IPS-18c (cell line): ENCODE measurements around the gene ZNF775.

Experiments used
- H3K4me3 ChIP-seq: 2 replicates; pipeline ENCODE4 v1.7.0; 2013; ENCODE audit warnings: low read depth, mild to moderate bottlenecking, low read length, moderate library complexity; ENCODE audit not compliant: insufficient read depth
- H3K9me3 ChIP-seq: one replicate; pipeline ENCODE4 v1.6.1; 2013; ENCODE audit warnings: mild to moderate bottlenecking, low read length, moderate library complexity; ENCODE audit not compliant: control insufficient read depth, insufficient read depth

The ZNF775 gene

GRCh38 chr7:150411606-150412005 is 32.5 kb downstream of the ZNF775 start:
- Histone ChIP-seq H3K4me3 (no peak overlapping the region), H3K9me3 (no peaks in the 10 kb centered on the region)

DNA sequence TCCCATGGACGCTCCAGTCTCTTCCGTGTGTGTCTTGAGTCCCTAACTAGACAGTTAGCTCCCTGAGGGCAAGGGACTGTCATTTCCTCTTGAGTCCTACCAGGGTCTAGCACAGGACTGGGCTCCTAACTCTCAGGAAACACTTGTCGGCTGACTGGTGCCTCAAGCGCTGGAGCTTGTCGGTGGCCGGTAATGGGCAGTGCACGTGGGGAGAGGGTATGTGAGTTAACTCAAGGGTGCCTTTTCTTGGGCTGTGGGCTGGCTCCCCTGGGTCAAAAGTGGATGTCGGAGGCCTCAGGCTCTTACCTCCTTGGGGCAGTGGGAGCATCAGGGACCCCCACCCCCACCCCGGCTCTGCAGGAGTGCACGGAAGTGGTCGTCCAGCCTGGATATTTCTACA is 32.9 kb downstream of the ZNF775 start:
- no peaks in the 10 kb centered on the region for H3K9me3 ChIP-seq

GRCh38 chr7:150412518-150413488 is 33.7 kb downstream of the ZNF775 start:
- H3K4me3 ChIP-seq: no peak overlapping the region

More for the DNA sequence above, 32.9 kb downstream of the ZNF775 start:
- H3K4me3 ChIP-seq: no peak overlapping the region

DNA sequence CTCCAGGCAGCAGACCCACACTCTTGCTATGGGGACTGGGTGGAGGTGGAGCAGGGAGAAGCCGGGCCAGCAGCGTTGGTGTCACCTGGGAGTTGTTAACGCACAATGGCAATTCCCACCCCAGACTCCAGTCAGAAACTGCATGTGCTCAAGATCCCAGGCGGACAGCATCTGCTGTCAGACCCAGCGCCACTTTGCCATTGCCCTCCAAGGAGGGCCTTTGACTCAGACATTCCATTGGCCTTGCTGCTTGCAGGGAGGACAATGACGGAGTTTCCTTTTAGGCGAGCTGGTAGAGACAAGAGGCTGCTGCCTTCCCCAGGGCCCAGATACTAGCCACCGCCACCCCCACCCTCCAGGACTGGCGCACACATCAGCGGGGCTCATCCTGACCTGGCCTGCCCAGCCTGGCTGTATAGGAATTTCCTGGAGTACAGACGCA is 34.5 kb downstream of the ZNF775 start:
- no peaks in the 10 kb centered on the region for H3K9me3 ChIP-seq
- H3K4me3 ChIP-seq: no peak overlapping the region

More at GRCh38 chr7:150412518-150413488, 33.7 kb downstream of the ZNF775 start:
- H3K9me3 ChIP-seq: no peaks in the 10 kb centered on the region

GRCh38 chr7:150415161-150416153 is 36.3 kb downstream of the ZNF775 start:
- Histone ChIP-seq H3K9me3 (no peaks in the 10 kb centered on the region), H3K4me3 (no peak overlapping the region)

DNA sequence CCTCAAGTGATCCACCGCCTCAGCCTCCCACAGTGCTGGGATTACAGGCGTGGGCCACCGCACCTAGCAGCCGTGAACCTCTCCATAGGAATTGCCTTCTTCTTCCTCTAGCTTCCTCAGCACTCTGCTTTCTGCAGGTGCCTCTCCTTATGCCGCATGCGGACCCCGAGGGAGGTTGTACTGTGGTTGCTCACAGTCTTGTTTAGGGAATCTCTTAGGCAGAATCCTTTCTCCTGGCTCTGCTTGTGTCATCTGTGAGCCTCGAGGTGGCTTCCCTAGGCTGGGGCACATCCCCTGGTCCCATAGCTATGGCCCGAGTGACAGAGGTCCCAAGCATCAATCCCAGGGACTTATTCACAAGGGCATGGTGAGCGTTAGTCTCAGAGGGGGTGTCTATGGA is 38.1 kb downstream of the ZNF775 start:
- Histone ChIP-seq H3K9me3 (no peaks in the 10 kb centered on the region), H3K4me3 (no peak overlapping the region)

GRCh38 chr7:150417863-150418262 is 38.7 kb downstream of the ZNF775 start:
- no peaks in the 10 kb centered on the region for H3K9me3 ChIP-seq
- no peak overlapping the region for H3K4me3 ChIP-seq

GRCh38 chr7:150420242-150420641 is 41.1 kb downstream of the ZNF775 start:
- H3K4me3 ChIP-seq: no peak overlapping the region
- no peaks in the 10 kb centered on the region for H3K9me3 ChIP-seq

DNA sequence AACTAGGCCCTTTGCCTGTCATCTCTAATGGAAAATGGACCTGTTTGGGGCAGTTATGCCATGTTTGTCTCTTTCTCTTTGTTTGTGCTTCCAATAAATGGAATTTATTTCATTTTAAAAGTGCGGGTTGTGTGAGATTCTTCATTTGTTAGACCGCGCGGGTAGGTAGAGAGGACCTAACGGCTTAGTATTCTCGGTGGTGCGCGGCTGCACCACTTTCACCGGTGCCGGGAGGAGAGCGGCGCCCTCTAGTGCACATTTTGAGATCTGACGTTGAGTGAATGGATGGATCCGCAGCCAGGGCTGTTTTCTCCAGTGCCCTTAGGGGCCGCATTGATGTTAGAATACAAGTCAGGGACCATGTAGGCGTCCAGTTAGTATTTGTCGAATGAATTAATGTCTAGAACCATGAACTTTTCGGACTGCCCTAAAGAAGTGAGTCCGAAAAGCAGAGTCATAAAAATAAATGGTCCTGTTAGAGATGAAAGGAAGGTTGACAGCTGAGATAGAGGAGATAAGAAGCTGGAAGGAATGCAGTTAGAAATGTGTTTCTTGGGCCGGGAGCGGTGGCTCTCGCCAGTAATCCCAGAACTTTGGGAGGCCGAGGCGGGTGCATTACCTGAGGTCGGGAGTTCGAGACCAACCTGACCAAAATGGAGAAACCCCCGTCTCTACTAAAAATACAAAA is 42.0 kb downstream of the ZNF775 start:
- Histone ChIP-seq H3K4me3 (no peak overlapping the region), H3K9me3 (no peaks in the 10 kb centered on the region)

DNA sequence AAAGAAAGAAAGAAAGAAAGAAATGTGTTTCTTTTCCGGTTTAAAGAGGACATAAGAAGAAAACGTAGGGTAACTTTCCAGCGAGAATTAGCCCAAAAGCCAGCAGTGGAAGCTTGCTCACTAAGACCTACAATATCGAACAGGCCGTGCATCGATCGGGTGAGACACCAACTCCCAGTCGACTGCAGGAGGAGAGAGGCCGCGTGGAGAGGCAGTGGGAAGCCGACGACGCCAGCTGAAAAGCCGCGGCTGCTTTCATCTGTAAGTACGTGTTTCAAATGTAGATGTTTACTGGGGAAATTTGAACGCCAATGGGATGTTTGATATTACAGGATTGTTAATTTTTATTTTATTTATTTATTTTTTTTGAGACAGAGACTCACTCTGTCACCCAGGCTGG is 42.7 kb downstream of the ZNF775 start:
- Histone ChIP-seq H3K4me3 (no peak overlapping the region), H3K9me3 (no peaks in the 10 kb centered on the region)

DNA sequence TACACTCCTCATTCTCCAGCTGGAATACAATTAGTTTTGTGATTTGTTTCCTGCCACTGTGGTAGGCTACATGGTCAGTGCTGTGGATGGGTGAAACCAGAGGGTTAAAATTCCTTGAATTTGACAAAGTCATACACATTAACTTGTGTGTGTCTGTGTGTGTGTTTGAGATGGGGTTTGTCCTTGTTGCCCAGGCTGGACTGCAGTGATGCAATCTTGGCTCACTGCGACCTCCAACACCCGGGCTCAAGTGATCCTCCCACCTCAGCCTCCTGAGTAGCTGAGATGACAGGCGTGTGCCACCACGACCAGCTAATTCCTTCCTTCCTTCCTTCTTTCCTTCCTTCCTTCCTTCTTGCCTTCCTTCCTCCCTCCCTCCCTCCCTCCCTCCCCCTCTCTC is 46.5 kb downstream of the ZNF775 start:
- H3K4me3 ChIP-seq: no peak overlapping the region
- H3K9me3 ChIP-seq: no peaks in the 10 kb centered on the region

GRCh38 chr7:150428671-150429451 is 49.7 kb downstream of the ZNF775 start:
- Histone ChIP-seq H3K4me3 (no peak overlapping the region), H3K9me3 (no peaks in the 10 kb centered on the region)

DNA sequence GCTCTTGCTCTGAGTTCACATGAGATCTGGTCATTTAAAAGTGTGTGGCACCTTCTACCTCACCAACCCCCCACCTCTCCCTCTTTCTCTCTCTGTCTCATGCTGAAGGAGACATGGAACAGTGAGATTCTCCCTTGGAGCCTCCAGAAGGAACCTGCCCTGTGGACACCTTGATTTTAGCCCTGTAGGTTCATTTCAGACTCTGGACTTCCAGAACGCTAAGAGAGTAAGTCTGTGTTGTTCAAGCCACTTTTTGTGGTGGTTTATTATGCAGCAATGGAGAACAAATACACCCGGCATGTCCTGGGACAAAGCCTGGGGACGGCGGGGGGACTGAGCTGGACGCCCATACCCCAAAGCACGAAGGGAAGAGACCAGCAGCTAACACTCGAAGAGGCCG is 50.6 kb downstream of the ZNF775 start:
- H3K4me3 ChIP-seq: no peak overlapping the region
- H3K9me3 ChIP-seq: no peaks in the 10 kb centered on the region

DNA sequence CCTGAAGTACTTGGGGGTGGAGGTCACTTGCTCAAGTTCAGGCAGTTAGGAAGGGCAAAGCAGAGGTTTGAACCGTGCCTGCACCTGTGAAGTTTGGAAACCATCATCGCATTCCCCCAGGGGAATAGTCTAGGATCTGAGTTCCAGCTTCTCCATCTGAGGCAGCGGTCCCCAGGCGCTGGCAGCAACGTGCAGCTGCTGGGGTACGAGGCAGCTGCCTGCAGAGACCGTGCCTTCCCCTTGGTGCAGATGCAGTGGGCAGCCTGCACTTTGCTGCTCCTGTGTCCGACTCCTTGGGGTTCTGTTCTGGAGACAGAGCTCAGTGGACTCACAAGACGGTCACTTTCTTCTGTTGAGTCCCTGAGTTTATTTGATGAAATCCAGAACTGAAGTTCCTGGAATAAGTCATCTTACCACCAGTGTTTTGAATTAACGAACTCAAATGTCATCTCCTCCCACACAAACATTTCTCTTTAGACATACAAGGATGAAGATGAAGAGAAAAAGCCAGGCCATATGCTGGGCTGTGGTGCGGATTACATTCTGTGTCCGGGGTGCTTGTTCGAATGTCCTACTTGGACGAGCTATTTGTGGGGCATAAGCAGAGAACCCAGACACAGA is 51.4 kb downstream of the ZNF775 start:
- Histone ChIP-seq H3K4me3 (no peak overlapping the region), H3K9me3 (no peaks in the 10 kb centered on the region)

- Histone ChIP-seq H3K4me3 (no peak overlapping the region), H3K9me3 (no peaks in the 10 kb centered on the region)
Observed at GRCh38 chr7:150431839-150432658, 52.9 kb downstream of the ZNF775 start.
